Neutrophil (primary cell): ENCODE results near the gene RNF222.

Experiments used
- H3K27ac ChIP-seq: fragments of 200-600 bp; sonication (generic); 2 replicates; pipeline ENCODE4 v1.5.1; 2016; ENCODE audit warnings: mild to moderate bottlenecking, moderate library complexity
- H3K27me3 ChIP-seq: fragments of 200-600 bp; sonication (generic); 2 replicates; pipeline ENCODE4 v1.6.0; 2016; ENCODE audit warnings: mild to moderate bottlenecking
- H3K36me3 ChIP-seq: fragments of 200-600 bp; sonication (generic); 2 replicates; pipeline ENCODE4 v1.5.1; 2017
- H3K4me1 ChIP-seq, 2 experiments: fragments of 200-600 bp in 1 of 2; sonication (generic) in 1 of 2; 1 replicate in 1 of 2; 2 replicates in 1 of 2; pipeline versions ENCODE4 v1.5.1 to v1.6.1; 2013 to 2016; ENCODE audit warnings: low read depth in 1 of 2, low read length in 1 of 2, mild to moderate bottlenecking in 1 of 2, moderate library complexity in 1 of 2; ENCODE audit not compliant: control insufficient read depth in 1 of 2, insufficient read depth in 1 of 2
- H3K4me3 ChIP-seq, 2 experiments: fragments of 200-600 bp in 1 of 2; sonication (generic) in 1 of 2; 1 replicate in 1 of 2; 2 replicates in 1 of 2; pipeline ENCODE4 v1.5.1; 2013 to 2016; ENCODE audit warnings: low read depth in 1 of 2, low read length in 1 of 2, mild to moderate bottlenecking in 1 of 2, moderate library complexity in 1 of 2
- H3K9me3 ChIP-seq: fragments of 200-600 bp; sonication (generic); 2 replicates; pipeline ENCODE4 v1.5.1; 2016
- TF ChIP-seq, protein P1 (sequence below): fragments of 200-600 bp; sonication (generic); IDR thresholded peaks from 2 replicates; pipeline ENCODE4 v1.5.1; 2016; ENCODE audit warnings: antibody characterized with exemption

RNF222 gene

DNA sequence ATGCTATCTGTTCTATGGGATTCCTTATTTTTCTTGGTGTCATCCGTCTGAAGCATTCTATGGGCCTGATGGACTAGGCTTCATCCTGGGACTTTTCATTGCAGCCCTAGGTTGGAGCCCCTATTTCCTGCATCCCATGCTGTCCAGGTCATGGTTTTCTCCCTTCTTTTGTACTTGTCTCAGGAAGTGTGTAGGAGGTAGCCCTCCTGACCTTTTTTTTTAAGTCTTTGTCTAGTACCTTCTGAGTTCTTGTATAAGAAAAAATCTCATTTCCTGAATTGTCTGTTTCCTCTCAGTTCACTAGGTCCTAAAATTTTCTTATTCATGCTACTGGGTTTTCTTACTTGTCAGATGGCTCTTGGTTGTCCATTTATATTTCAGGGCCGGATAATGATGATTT, 44.1 kb upstream of the RNF222 start:
- Histone ChIP-seq H3K27me3 (no peaks in the 10 kb centered on the region), H3K4me1 (peaks cover 16 to 28% of the 10 kb centered on the region in 2 experiments), H3K9me3 (no peaks in the 10 kb centered on the region), H3K36me3 (peaks cover 70% of the 10 kb centered on the region), H3K27ac (peak overlapping the region; percentile 61), H3K4me3 (no peak overlapping the region)
- TF ChIP-seq, protein P1, sequence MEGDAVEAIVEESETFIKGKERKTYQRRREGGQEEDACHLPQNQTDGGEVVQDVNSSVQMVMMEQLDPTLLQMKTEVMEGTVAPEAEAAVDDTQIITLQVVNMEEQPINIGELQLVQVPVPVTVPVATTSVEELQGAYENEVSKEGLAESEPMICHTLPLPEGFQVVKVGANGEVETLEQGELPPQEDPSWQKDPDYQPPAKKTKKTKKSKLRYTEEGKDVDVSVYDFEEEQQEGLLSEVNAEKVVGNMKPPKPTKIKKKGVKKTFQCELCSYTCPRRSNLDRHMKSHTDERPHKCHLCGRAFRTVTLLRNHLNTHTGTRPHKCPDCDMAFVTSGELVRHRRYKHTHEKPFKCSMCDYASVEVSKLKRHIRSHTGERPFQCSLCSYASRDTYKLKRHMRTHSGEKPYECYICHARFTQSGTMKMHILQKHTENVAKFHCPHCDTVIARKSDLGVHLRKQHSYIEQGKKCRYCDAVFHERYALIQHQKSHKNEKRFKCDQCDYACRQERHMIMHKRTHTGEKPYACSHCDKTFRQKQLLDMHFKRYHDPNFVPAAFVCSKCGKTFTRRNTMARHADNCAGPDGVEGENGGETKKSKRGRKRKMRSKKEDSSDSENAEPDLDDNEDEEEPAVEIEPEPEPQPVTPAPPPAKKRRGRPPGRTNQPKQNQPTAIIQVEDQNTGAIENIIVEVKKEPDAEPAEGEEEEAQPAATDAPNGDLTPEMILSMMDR = no peak

DNA sequence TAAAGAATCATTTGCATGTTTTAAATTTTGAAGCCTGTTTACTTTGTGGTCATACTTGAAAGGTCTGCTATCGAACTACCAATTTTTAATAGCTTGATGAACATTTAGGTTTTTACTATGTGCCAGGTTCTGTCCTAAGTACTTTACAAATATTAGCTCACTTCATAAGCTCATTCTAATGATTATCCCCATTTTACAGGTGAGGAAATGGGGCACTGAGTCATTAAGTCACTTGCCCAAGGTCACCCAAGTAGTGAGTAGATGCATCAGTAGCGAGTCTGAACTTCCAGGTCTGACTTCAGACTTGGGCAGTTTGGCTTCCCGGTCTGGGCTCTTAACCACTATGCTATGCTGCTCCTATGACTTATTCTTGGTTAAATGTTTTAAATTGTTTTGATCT, 42.1 kb upstream of the RNF222 start:
- peak overlapping the region; percentile 18 for H3K27ac ChIP-seq
- no peaks in the 10 kb centered on the region for H3K27me3 ChIP-seq
- TF ChIP-seq, protein P1 = no peak
- no peaks in the 10 kb centered on the region for H3K9me3 ChIP-seq
- no peak overlapping the region for H3K4me3 ChIP-seq
- peaks cover 53% of the 10 kb centered on the region for H3K36me3 ChIP-seq
- peaks cover 28 to 39% of the 10 kb centered on the region in 2 experiments for H3K4me1 ChIP-seq

DNA sequence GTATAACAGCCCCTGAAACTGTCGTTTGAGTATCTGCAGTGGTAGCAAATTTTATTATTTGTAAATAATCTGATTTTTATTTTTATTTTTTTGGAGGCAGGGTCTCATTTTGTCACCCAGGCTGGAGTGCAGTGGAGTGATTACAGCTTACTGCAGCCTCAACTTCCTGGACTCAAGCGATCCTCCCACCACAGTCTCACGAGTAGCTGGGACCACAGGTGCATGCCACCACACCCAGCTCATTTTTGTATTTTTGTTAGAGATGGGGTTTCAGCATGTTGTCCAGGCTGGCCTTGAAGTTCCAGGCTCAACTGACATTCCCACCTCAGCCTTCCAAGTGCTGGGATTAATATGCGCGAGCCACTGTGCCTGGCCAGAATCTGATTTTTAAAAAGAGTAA, 40.8 kb upstream of the RNF222 start:
- peak overlapping the region; percentile 52 for H3K27ac ChIP-seq
- H3K36me3 ChIP-seq = peaks cover 48% of the 10 kb centered on the region
- peaks cover 32 to 45% of the 10 kb centered on the region in 2 experiments for H3K4me1 ChIP-seq
- H3K9me3 ChIP-seq = no peaks in the 10 kb centered on the region
- TF ChIP-seq, protein P1 = no peak
- no peak overlapping the region for H3K4me3 ChIP-seq
- H3K27me3 ChIP-seq = no peaks in the 10 kb centered on the region

DNA sequence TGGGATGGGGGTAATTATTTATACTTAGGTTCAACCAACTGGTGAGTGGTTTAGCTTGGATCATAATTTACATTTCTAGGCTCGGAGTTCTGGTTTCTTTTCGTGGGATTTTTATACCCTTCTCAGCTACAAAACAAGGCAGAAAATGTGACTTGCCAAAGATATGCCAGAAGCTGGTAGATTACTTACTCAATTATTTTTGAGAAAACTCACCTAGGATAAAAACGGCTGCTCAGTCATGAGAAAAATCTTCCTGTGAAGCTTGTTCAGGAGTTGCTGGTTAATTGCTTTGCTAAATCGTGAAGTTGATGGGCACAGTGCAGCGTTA, 39.2 kb upstream of the RNF222 start:
- Histone ChIP-seq H3K9me3 (no peaks in the 10 kb centered on the region), H3K4me1 (peaks cover 32 to 49% of the 10 kb centered on the region in 2 experiments), H3K27me3 (no peaks in the 10 kb centered on the region), H3K4me3 (peak overlapping the region; percentile 88 to 92), H3K27ac (peak overlapping the region; percentile 99), H3K36me3 (peaks cover 38% of the 10 kb centered on the region)
- TF ChIP-seq, protein P1 = no peak

DNA sequence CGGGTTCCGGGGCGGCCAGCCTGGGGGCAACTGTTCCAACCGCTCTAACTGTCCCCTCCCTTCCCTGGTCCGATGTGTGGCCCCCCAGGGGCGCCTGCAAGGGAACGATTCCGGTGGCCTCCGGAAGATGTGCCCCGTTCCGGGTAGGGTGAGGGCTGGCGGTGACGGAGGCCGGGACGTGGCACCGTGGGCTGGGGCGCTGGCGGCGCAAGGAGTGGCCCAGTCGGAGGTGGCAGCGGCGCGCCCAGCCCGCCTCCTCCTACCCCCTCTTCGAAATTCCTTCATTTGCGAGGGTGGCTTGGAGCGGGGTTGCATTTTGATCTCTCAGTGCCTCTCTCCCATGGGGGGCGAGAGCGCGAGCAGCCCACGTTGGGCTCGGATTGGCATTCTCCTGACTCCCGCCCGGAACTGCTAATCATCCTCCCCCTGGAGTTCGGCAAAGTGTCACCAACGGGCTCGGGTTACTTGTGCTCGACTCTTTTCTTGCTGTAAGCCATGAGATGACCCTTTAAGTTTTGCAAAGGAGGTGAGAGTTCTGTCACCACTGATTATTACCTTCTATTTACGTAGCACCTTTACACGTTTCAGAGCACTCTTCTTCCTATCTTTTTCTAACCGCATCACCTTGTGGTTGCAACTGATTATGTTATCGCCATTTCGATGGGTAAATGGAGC, 38.7 kb upstream of the RNF222 start:
- H3K4me1 ChIP-seq = peaks cover 32 to 52% of the 10 kb centered on the region in 2 experiments
- H3K4me3 ChIP-seq = peak overlapping the region; percentile 88 to 92
- H3K9me3 ChIP-seq = no peaks in the 10 kb centered on the region
- TF ChIP-seq, protein P1 = no peak
- peak overlapping the region; percentile 99 for H3K27ac ChIP-seq
- H3K36me3 ChIP-seq = peaks cover 40% of the 10 kb centered on the region
- H3K27me3 ChIP-seq = no peaks in the 10 kb centered on the region
